ENCODE results near the gene TPRG1L. TPM values are rescaled to one million over a fixed set of nuclear protein-coding genes. Genes with fewer than 3 reads are reported as not detected.

The TPRG1L gene
- polyA plus RNA-seq, 3 donors: 41.0 to 45.6 (median 41.6) TPM

DNA sequence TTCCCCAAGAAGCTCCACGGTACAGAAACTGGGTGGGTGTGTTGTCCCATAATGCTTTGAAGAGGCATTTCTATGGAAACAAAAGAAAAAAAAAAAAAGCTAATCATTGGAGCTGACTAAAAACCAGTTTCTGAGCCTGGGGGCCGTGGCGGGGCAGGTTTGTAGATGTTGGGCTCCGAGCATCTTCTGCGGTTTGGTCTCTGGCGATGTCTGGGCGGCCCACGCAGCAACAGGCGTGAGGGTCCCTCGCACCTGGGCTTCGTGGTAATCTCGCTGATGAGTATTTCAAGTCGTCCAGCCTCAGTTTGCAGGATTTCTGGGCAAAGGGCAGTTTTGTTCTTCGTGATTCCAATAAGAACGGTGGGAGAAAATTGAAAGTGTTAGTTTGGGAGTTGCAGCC, 34.3 kb downstream of the TPRG1L start:
- DNase-seq (ENCODE audit: low read depth in 3 of 3, low spot score in 2 of 3): no peak

DNA sequence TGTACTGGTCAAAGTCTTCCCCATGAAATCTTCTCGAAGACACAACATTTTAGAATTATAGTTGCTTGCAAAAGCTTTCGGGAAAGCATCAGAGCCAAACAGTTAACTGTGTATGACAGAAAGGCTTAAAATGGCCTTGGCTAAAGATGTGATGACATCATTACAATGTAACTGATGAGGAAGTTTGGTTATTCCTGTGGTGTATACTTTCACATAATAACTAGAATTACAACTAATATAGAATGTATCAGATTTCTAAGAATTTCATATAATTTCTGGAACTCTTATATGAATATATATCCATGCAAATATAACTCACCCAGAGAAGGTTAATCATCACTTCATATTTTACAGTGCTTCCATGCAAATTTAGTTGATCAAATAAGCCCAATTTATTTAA, 35.9 kb downstream of the TPRG1L start:
- no peak for DNase-seq (ENCODE audit: low read depth in 3 of 3, low spot score in 2 of 3)

- DNase-seq (ENCODE audit: low read depth in 3 of 3, low spot score in 2 of 3): no peak
These were observed 36.8 kb downstream of the TPRG1L start for GRCh38 chr1:3661631-3662030.

DNA sequence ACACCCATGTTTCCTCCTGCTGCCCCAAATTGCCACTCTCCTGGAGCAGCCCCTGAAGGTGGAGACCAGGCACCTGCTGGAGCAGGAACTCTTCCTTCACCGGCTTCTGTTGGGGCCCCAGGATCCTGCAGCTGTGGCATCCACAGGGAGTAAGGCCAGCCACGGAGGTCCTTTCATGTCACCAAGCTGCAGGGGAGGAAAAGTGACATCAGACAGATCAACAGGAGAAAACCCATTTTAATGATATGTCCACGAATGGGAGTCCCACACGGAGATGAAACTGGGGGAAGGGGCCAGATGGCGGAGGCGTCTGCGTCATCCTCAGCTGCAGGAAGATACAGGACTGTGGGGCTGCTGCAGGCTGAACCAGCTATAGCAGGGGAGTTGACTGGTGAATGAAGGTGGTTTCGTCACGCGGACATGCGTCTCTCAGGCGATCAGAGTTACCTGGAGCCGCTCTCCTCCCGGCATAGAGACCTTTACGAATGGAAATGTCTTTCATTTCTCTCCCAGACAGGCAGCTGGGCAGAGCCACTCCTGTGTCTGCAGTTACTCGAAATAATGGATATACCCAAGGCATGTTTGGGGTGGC, 37.4 kb downstream of the TPRG1L start:
- DNase-seq (ENCODE audit: low read depth in 3 of 3, low spot score in 2 of 3): no peak

DNA sequence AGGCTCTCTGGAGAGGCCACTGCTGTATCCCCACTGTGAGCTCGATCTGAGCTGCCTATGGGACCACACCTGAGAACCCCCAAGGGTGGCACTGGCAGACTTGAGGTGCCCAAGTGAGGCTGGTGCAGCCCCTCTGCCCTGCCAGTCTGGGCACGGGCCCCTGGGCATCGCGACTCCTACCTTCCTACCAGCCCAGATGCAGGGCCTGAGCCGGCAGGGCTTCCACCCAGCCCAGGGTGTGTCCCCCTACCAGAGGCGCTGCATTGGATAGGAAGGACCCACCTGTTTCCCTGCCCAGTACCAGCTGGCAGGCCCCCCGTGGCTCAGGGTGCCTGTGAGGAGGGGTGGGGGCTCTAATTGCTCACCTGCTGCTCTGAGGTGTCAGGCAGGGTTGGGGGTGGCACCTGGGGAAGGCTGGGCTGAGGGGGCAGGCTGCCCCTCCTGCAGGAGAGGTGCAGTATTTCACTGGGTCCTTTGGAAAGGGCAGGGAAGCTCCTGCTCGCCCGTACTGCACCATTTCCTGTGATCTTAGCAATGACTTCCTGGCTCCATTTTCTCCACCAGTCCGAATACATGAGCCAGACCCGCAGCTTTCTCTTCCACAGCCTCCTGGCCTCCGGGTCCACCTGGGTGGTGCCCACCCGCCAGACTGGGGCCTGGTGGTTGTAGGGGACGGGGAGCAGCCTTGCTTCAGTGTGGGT, 39.3 kb downstream of the TPRG1L start:
- no peak for DNase-seq (ENCODE audit: low read depth in 3 of 3, low spot score in 2 of 3)

- DNase-seq (ENCODE audit: low read depth in 3 of 3, low spot score in 2 of 3): no peak
These were observed 40.0 kb downstream of the TPRG1L start for GRCh38 chr1:3664700-3665375.

DNA sequence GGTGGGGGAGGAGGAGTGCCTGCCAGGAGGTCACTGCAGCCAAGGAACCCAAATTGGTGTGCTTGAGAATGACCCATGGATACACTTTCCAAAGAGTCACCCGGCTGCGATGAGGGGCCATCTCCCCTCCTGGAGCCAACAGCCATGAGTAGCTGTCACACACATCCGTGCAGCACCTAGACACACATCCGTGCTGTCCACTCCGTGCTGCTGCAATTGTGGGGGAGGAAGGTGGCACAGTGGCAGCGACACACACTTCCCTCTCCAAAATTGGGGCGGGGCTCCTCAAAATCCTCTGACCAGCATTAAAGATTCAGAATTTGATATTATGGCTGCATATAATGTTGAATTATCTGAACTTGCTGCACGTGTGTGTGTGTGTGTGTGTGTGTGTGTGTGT, 43.3 kb downstream of the TPRG1L start:
- no peak for DNase-seq (ENCODE audit: low read depth in 3 of 3, low spot score in 2 of 3)

DNA sequence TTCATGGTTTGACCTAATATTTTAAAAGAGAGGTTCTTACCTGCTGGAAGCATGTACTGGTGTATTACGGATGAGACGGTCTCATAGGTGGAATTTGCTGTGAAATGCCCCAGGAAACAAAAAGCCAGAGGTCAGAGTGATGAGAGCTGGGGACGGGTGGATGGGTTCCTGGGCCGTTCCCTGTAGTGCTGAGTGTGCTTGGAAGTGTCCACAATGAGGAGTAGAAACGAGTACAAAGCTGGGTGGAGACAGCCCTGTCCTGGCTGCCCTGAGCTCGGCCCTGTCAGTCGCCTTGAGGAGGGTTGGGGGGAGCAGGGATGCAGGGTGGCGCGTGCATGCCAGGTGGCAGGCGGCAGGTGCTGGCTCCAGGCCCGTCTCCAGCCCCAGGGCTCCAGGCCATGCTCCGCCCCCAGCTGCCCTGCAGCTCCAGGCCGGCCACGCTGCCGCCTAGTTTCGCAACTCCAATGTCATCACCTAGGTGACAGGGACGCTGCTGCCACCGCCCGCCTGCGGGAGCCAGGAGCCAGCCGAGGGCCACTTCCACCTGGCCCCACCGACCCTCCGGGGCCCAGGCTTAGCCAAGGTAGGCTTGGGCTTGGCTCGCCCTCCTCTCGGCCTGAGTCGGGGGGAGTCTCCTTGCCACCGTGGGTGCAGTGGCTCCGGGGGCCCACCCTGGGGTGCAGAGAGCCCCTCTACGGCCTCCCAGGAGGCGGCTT, 43.9 kb downstream of the TPRG1L start:
- DNase-seq (ENCODE audit: low read depth in 3 of 3, low spot score in 2 of 3): no peak

DNA sequence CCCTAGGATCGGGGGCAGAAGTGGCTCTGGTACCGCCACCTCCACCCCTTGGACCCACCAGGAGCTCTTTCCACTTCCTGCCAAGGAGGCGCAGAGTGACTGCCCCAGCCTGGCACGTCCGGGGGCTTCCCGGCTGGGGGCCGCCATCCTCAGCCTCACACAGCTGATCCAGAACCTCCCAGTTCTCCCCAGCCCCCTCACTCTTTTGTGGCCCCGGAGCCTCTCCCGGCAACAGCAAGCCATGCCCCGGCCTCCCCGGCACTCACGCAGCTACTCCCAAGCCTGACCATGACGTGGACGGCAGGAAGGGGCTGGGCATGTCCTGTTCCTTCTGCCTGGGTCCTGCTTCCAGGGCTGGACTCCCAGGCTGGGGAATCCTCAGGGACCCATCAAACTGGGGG, 44.6 kb downstream of the TPRG1L start:
- DNase-seq (ENCODE audit: low read depth in 3 of 3, low spot score in 2 of 3): no peak

DNA sequence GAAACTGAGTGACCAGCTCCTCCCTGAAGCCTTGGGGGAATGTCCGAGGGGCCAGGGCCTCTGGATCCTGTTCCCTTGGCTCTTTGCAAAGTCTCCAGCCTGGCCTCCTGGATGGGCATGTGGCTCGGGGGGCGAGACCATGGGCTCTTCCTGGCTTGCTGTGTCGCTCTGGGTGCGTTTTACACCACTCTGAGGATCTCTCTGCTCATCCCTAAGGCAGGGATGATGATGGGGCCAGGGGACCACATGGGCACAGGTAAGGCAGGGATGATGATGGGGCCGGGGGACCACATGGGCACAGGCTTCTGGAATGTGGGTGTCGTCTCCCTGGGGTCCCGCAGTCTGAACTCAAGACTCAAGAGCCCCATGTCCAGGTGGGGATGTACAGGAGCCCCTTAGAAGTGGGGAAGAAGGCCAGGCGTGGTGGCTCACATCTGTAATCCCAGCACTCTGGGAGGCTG, 45.2 kb downstream of the TPRG1L start:
- DNase-seq (ENCODE audit: low read depth in 3 of 3, low spot score in 2 of 3): no peak

- no peak for DNase-seq (ENCODE audit: low read depth in 3 of 3, low spot score in 2 of 3)
These were observed 46.0 kb downstream of the TPRG1L start for GRCh38 chr1:3670823-3671265.

- no peak for DNase-seq (ENCODE audit: low read depth in 3 of 3, low spot score in 2 of 3)
These were observed 46.8 kb downstream of the TPRG1L start for GRCh38 chr1:3671371-3672180.

GRCh38 chr1:3672231-3672970, 47.6 kb downstream of the TPRG1L start:
- no peak for DNase-seq (ENCODE audit: low read depth in 3 of 3, low spot score in 2 of 3)

GRCh38 chr1:3672971-3673361, 48.2 kb downstream of the TPRG1L start:
- DNase-seq (ENCODE audit: low read depth in 3 of 3, low spot score in 2 of 3): no peak

- no peak for DNase-seq (ENCODE audit: low read depth in 3 of 3, low spot score in 2 of 3)
These were observed 48.7 kb downstream of the TPRG1L start for GRCh38 chr1:3673381-3674099.

GRCh38 chr1:3674100-3675094, 49.6 kb downstream of the TPRG1L start:
- no peak for DNase-seq (ENCODE audit: low read depth in 3 of 3, low spot score in 2 of 3)

- no peak for DNase-seq (ENCODE audit: low read depth in 3 of 3, low spot score in 2 of 3)
These were observed 50.6 kb downstream of the TPRG1L start for GRCh38 chr1:3675436-3675835.
